ENCODE measurements around the gene PAFAH2.
"Not testable (repeated sequence)": the region's sequence is repeated elsewhere in the genome, so short reads cannot be mapped to it uniquely, and the experiment has no call there.

The PAFAH2 gene

DNA sequence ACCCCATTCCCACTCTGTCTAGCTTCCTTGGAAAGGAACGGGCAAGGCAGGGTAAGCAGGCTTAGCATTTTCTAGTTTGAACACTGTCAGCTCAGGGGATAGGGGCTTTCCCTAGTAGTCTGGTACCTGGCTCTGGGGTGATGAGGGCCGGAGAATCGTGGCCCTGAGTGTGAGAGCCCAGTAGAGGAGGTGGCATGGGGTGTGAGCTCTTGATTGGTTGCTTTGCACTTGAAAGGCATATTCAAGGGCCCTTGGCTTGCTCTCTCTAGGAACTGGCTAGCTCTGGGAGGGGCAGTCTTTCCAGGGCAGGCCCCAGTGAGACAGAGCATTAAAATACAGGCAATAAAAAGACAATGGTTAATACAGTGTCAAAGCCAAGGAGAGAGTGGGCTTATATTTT, 13.0 kb upstream of the PAFAH2 start:
- no peak for DNase-seq

DNA sequence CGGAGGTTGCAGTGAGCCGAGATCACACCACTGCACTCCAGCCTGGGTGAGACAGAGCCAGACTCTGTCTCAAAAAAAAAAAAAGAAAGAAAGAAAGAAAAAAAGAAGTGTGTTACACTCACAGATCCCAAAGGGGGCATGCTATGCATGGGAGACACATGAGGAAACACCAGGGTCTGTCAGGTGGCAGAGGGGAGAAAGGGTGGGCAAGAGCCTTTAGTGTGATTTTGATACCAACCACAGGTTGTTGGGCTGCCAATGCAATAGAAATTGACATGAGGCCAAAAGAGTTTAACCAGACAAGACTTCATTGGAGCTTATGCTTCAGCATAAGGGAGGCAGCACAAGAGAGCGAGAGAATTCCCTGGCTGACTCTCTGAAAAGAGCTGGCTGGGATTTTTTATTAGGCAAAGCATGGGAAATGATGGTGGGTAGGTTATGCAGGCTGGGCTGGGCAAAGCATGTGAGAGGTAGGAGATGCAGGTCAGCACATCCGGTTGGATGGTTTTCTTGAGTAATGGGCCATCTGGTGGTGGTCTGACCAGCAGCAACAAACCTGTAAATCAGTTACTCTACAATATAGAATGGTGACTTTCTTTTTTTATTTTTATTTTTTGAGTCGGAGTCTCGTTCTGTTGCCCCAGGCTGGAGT, 12.1 kb upstream of the PAFAH2 start:
- DNase-seq: no peak

DNA sequence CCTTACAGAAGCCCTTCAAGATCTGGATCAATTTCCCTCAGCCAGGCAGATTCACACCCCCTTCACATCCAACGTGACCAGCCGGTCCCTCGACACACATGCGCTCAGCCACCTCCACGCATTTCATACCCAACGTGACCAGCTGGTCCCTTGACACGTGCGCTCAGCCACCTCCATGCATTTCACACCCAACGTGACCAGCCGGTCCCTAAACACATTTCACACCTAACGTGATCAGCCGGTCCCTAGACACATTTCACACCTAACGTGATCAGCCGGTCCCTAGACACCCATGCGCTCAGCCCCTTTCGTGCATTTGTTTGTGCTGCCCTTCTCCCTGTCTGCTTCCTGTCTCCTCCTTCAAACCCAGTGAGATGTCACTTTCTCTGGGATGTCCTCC, 8.8 kb upstream of the PAFAH2 start:
- DNase-seq: no peak

DNA sequence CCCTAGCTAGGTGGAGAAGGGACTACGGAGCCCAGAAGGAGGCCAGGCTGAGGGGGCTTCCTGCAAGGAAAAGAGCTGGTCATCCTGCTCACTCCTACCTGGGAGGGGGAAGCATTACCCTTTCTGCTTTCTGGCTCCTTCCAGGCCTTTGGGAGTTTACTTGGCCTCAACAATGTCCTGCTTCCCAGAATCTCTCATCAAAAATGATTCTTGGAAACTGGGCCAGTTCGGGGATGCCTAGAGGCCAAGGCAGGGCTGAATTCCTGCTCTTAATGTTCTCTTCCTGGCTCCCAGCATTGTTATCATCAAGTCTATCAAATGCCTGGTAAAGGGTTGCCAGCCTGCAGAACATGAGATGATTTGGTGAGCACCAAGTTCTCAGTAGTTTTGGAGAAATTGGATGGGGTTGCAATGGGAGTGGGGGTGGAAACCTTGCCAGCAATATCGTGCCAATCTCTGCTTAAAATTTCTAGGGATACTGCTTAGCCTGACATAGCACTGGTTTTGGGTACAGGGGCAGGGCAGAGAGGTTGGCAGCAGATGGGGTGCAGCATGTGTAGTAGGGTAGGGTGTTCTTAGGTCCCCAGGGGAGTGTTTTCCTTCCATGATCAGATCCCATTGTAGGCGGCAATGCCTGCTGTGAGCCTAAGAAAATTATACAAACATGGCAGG, 7.7 kb upstream of the PAFAH2 start:
- DNase-seq: no peak

DNA sequence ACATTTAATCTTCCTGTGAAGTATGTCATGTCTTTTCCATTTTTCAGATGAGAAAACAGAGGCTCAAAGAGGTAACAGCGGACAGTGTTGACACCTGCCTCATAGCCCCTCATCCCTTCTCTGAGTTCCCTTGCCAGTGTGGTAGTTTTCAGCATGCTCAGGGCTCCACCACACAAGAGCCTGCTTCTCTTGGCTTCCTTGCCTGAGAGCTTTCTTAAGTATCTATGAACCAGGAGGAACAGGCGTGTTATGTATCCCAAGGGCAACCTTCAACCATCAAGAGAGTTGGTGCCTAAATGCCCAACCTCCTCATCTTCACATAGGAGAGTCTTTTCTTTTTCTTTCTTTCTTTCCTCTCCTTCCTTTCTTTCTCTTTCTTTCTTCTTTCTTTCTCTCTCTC, 5.9 kb upstream of the PAFAH2 start:
- DNase-seq: no peak

DNA sequence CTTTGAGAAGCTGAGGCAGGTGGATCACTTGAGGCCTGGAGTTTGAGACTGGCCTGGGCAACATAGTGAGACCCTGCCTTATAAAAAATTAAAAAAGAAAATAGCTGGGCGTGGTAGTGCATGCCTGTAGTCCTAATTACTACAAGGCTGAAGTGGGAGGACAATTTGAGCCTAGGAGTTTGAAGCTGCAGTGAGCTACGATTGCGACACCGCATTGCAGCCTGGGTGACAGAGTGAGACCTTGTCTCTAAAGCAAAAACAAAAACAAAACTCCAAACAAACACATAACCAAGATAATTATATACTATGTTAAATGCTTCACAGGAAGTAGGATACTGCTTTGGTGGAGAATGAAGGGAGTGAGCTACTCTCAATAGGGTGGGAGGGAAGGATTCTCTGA, 5.4 kb upstream of the PAFAH2 start:
- no peak for DNase-seq

DNA sequence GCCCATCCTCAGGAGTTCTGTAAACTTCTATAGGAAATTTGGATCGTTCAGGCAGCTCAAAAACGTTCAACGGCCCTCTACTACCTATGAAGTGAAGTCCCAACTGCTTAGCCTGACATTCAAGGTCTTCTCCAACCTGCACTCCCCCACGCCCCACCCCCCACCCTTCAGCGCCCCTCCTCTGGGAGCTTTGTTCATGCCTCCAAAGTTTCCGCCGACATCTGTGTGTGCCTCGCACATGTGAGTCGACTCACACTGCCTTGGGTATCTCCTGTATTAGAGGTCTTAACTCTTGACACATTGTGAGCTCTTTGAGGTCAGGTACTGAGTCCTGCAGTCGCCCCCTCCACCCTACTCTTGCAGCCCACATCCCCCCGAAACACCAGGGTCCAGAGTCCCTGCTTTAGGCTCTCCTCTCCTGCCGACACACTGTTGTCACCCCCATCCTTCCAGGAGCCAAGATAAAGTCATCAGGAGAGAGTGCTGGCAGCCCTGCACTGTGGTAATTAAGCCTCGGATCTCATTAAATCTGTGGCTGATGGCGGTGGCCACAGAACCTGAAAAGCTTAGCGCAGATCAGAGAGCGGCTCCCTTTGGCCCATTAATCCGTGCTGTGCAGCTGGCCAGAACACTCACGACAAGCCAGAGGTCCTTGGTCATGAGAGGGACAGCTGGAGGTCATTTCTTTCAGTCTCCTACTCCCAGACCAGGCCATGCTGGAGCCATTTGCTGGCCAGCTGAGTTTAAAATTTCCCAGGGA, 1.4 kb upstream of the PAFAH2 start:
- DNase-seq: no peak

DNA sequence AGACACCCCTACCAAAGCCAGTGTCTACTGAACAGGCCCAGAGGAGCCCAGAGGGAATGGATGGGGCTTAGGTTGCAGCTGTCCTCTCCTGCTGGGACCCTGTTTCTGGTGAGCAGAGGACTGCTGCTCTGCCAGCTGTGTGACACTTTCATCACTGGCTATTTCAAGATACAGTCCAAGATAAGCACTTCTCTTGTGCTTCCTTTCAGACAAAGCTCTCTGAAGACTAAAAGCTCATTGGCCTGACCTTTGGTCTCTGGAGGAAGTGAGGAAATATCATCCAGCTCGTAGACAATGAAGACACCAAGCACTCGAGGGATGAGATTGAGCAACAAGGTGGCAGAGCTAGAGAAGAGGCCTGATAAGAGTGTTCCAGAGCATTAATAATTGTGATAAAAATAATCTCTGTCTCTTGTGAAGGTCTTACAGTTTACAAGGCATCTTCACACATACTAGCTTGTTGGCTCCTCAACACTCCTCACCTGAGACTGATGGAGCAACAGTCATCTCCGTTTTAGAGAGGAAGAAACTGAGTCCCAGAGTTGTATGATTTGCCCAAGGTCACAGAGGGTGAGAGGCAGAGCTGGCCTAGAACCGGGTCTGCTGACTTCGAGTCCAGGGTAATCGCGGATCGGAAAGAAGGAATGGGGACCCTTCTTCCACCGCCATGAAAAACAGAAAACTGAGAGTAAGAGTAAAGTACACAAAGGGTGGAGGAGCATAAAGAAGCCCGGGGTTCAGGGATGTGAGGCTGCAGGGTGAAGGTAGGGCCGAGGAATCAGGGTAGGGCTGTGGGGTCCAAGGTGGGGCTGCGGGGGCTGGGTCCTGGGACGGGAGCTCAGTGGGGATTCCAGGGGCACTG, 666 bp downstream of the PAFAH2 start:
- peak in 1 of 2 donors; percentile 33 for DNase-seq

DNA sequence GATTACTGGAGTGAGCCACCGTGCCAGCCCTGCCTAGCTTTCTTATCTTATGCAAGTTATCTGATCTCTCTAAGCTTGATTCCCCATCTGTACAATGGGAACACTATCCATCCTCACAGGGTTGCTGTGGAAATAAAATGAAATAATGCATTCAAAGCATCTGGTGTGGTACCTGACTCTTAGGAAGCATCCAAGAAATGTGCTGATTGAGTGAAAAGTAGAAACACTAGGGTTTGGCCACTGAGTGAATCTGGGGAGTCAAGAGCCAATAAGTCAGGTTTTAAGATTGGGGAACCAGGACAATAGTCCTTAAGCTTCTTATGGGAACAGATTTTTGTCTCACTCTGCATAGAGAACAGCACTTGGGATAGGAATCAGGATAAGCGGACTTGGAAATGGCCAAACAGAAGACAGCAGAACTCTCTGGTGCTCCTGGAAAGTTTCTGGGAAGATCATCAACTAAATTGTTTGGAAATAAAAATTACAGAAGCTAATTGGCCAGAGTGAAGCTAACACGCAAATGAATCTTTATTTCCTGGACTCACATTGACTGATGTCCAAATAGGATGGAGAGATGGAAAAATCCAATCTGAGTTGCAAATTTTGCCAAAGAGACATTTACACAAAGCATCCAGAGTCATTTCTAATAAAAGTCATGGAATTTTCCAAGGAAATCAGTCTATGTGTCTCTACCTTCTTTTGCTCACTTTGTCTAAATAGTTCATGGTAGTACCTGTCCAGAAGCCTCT, 3.3 kb downstream of the PAFAH2 start:
- no peak for DNase-seq

DNA sequence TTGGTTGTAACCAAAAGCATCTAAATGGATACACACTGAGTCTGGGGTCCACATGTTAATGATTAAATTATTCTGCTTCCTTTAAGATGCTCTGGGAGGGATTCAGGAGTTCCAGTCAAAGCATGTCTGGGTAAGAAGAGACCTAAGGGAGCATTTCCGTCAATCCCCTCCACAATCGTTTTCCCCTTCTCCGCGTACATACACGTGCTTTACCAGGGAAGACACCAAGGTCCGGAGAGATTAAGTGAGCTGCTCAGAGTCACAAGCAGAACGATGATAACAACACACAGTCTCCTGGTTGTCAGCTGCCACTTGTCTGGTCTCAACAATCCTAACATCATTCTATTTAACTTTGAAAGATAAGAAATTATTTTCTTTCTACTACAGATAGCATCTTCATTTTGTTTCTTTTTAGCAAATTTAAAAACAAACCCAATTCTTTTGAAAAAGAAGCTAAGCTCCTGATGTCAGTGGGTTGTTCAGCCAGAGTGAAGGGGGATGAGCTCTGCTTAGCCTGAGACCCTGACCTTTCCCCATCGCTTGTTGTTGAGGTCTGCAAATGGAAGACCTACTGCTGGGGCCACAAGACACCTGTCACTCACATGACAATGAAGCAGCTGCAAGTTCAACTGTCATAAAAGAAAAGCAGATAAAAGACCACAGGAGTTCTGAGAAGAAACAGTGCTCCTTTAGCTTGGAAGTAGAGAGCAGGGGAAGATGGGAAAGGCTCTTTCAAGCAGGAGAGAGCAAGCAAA, 4.5 kb downstream of the PAFAH2 start:
- no peak for DNase-seq

DNA sequence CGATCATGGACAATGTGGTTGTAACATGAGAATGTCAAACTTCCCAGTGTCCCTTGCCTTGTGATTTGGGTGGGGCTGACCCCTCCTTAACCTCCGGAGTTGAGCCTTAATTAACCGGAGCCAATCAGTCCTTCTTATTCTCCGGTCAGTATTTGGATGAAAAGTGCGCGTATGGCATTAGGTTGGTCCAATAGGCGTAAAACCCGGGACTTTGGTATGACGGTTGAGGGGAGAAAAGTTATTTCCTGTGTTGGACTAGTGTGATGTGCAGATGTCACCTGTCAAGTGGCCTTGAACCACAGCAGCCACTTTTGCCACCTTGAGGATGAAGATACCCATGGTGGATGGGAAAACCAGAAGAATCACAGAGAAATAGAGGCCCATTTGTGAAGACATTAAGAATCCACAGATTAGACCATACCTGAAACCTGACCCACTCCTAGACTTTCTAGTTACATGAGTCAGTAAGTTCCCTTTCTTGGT, 5.1 kb downstream of the PAFAH2 start:
- no peak for DNase-seq

DNA sequence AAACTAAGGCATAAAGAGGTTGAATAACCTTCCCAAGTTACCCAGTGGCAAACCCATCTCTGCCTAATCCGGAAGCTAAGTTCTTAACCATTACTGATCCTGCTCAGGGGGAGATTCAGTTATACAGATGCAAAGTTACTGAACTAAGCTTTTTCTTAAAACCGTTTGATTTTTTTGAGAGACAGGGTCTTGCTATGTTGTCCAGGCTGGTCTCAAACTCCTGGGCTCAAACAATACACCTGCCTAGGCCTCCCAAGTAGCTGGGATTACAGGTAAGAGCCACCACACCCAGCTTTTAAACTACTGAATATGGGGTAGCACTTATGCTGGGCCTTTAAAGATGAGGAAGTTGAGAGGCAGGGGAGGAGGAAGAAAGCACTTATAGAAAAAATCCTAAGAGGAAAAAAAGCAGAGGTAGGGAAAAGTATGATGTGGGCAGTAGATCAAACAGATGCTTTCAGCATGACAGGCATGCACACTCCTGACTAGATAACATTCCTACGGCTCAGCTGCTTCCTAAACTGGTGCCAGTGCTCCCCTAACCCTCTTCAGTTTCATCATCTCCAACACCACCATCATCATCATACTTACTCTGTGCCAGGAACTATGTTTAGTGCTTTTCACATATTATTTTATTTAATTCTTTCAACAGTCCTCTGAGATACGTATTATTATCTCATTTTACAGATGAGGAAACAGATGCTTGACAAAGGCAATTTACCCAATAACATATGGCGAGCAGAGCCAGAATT, 5.8 kb downstream of the PAFAH2 start:
- DNase-seq: no peak

DNA sequence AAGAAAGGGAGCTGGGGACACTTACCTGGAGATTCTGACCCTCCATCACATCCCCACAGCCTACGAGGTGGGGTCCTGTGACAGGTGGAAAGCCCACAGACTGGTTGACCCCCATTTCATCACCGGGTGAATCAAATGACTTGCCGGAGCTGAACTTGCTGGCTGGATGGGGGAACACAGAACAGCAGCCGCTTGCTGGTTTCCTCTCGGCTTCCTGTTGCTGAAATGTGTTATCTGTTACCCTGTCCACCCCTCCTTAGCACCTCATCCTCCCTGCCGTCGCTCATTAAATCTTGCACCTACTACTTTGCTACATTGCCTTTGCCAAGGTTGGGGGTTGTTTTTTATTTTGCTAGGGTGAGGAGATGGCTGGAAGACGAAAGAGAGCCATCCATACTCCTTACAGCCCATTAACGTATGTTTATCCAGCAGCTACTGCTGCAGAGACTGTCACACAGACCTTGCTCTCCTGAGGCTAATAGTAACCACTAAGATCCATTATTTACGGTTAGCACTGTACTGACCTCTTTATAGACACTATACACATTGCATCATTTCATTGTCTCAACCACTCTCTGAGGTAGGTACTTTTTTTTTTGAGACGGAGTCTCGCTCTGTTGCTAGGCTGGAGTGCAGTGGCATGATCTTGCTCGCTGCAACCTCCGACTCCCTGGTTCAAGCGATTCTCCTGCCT, 7.0 kb downstream of the PAFAH2 start:
- no peak for DNase-seq

DNA sequence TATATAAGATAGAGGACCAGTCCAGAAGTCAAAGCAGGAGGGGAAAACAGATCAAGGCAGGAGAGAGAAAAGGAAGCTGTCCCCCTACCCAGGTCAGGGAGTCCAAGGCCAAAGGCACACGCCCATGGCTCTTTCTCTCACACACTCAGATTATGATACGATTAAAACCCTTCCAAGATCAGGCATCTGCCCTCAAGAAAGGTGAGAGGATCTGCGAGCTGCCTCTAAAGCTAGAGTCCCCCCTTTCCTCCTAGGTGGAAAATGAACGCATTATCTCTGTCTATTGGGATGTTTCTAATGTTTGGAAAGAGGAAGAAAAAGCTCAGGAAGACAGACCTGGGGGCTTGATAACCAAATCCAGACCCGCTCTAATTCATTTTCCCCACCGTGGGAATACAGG, 7.6 kb downstream of the PAFAH2 start:
- no peak for DNase-seq

DNA sequence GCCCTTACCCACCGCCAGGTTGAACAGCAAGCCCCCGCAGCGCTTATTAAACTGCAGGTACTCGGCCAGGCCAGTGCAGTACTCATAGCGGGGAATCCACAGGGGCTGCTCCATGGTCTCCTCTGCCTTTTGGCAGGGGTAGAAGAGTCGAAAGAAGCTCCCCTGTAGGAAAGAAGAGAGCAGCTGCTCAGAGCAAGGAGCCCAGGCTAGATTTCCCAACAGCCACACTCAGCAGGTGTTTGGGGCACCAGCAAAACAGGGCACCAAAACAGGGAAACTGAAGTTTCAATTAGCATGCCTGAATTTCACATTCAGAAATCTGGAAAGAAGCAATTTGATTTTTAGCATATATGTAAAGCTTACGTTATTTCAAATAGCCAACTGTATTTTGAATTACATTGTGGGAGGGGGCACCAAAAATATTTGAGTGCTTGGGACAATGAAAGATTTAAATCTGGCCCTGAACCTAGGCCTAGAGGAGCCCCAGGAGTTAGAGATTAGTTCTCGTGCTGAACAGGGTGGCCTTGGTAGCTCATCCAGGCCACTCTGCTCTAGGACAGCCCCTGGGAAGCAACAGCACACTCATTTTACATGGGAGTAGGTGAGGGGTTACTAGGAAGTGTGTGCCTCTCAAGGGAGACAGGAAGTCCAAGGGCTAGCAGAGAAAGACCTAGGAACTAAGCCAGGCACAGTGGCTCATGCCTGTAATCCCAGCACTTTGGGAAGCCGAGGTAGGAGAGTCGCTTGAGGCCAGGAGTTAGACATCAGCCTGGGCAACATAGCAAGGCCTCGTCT, 8.2 kb downstream of the PAFAH2 start:
- DNase-seq: no peak

DNA sequence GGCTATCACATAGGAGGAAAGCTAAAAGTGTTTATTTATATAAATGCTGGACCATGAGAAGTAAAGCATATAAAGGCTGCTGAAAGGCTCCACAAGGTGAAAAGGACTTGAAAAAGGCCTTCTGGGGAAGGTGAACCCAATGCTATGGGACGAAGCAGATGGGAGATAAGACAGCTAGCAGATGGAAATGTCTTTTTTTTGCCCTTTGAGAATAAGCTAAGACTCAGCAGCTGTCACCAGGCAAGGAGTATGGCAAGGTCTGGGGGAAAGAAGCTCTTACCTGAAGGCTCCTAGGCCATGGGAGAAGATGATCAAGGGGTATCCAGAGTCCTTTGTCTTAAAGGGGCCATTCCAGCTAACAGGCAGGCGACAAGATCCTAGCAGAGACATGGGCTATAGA, 9.9 kb downstream of the PAFAH2 start:
- DNase-seq: no peak

DNA sequence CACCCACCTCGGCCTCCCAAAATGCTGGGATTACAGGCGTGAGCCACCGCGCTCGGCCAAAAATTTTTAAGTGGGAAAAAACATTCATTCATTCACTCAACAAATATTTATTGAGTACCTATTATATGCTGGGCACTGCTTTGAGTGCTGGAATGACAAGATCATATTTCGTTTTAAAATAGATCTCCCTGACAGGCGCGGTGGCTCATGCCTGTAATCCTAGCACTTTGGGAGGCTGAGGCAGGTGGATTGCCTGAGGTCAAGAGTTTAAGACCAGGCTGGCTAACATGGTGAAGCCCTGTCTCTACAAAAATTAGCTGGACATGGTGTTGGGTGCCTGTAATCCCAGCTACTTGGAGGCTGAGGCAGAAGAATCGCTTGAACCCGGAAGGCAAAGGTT, 11.1 kb downstream of the PAFAH2 start:
- not testable (repeated sequence) for DNase-seq

DNA sequence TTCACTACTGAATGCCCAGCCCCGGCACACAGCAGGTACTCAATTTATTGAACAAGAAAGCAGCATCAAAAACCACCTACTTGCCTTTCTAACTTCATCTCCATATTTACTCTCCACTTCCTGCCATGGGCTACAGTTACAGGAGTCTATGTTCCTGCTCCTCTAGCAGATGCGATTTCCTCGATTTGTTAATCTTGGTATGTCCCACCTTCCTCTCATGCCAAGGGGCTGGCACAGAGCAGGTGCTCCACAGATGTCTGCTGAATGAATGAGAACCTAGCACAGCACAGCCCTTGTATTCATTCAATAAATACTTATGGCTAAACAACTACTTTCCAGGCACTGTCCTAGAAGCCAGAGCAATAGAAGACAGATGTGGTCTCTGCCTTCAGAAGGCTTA, 12.2 kb downstream of the PAFAH2 start:
- no peak for DNase-seq

DNA sequence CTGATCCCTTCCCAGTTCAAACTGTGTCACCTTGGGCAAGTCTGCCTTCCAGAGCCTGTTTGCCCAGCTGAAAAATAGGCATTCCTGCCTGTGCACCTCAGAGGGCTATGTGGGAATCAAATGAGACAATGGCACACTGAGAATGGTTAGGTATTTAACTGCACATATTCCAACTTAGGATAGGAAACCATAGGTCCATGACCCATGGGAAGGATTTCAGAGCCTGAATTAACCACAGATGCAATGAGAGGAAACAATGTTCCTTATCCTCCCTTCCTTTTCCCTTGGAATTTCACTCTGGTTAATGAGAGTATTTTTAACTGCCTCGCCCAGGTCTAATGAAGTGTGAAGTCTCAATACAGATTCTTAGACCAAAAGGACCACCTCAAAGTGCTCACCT, 12.7 kb downstream of the PAFAH2 start:
- no peak for DNase-seq
